Activated CD8-positive, alpha-beta T cell treated with anti-CD3 and anti-CD28 coated beads, Interleukin-2, amount 10 ng/mL, durations not matched to agents 7 days and 5 days (primary cell): ENCODE data around the gene NOTCH1. TPM values are rescaled to one million over a fixed set of nuclear protein-coding genes. Genes with fewer than 3 reads are reported as not detected.

Experiments used
- ATAC-seq: fragments of 150-1000 bp; cut with Tn5 transposase; one replicate; pipeline ENCODE4 v1.10.0; 2021; ENCODE audit warnings: moderate library complexity
- CTCF ChIA-PET: fragments of 350-600 bp; sonication (Branson Sonifier 250); formaldehyde crosslinking; loops from one replicate; lab custom pipeline; 2021; ENCODE audit warnings: antibody characterized with exemption; lab: Charles Lee
- POLR2A ChIA-PET: fragments of 350-600 bp; sonication (Branson Sonifier 250); formaldehyde crosslinking; loops from one replicate; lab custom pipeline; 2021; ENCODE audit warnings: antibody characterized with exemption; lab: Charles Lee
- DNase-seq: peaks from one replicate; pipeline ENCODE4 v3.0.0-alpha.2; 2020
- H3K27ac Mint-ChIP-seq: one replicate; pipeline ENCODE4 v1.8.0; 2021; ENCODE audit warnings: mild to moderate bottlenecking, mixed read lengths
- H3K27me3 Mint-ChIP-seq: one replicate; pipeline ENCODE4 v1.8.0; 2021; ENCODE audit warnings: low read depth, mixed read lengths
- H3K36me3 Mint-ChIP-seq: one replicate; pipeline ENCODE4 v1.8.0; 2021; ENCODE audit warnings: low read depth, mixed read lengths
- H3K4me1 Mint-ChIP-seq: one replicate; pipeline ENCODE4 v1.8.0; 2021; ENCODE audit warnings: low read depth, mixed read lengths
- H3K4me3 Mint-ChIP-seq: one replicate; pipeline ENCODE4 v1.8.0; 2021; ENCODE audit warnings: mild to moderate bottlenecking, mixed read lengths
- H3K9me3 Mint-ChIP-seq: one replicate; pipeline ENCODE4 v1.8.0; 2022; ENCODE audit warnings: mixed read lengths; ENCODE audit not compliant: insufficient read depth
- total RNA-seq, 2 experiments: library from RNA; stranded (reverse); gene quantifications; one replicate each; pipeline ENCODE4 v1.2.3, GENCODE V29; 2021

The NOTCH1 gene
- total RNA-seq, 2 experiments from 2014 or later = 86.6 to 94.1 TPM

GRCh38 chr9:136507221-136507991 lies 38.4 kb downstream of the NOTCH1 start:
- Mint-ChIP-seq H3K4me3 (no peak overlapping the region), H3K4me1 (peaks cover 6% of the 10 kb centered on the region), H3K27ac (no peak overlapping the region), H3K36me3 (peaks cover 25% of the 10 kb centered on the region), H3K9me3 (no peaks in the 10 kb centered on the region), H3K27me3 (no peaks in the 10 kb centered on the region)
- ChIA-PET POLR2A (no interaction called here), CTCF (no interaction called here)
- ATAC-seq = no peak
- DNase-seq = no peak

GRCh38 chr9:136506425-136506824 lies 39.4 kb downstream of the NOTCH1 start:
- CTCF ChIA-PET = no interaction called here
- ATAC-seq = no peak
- Mint-ChIP-seq H3K27ac (no peak overlapping the region), H3K9me3 (no peaks in the 10 kb centered on the region), H3K4me1 (peaks cover 6% of the 10 kb centered on the region), H3K4me3 (no peak overlapping the region), H3K36me3 (peaks cover 25% of the 10 kb centered on the region), H3K27me3 (no peaks in the 10 kb centered on the region)
- POLR2A ChIA-PET = no interaction called here
- no peak for DNase-seq

GRCh38 chr9:136505406-136506403 lies 40.1 kb downstream of the NOTCH1 start:
- ChIA-PET CTCF (no interaction called here), POLR2A (no interaction called here)
- no peak for DNase-seq
- ATAC-seq = no peak
- H3K4me1 Mint-ChIP-seq = peaks cover 6% of the 10 kb centered on the region
- H3K36me3 Mint-ChIP-seq = peaks cover 24% of the 10 kb centered on the region
- no peaks in the 10 kb centered on the region for H3K27me3 Mint-ChIP-seq
- no peak overlapping the region for H3K27ac Mint-ChIP-seq
- no peaks in the 10 kb centered on the region for H3K9me3 Mint-ChIP-seq
- no peak overlapping the region for H3K4me3 Mint-ChIP-seq

GRCh38 chr9:136504512-136505348 lies 41.1 kb downstream of the NOTCH1 start:
- no peak for ATAC-seq
- DNase-seq = no peak
- POLR2A ChIA-PET = no interaction called here
- Mint-ChIP-seq H3K36me3 (peaks cover 30% of the 10 kb centered on the region), H3K9me3 (no peaks in the 10 kb centered on the region), H3K27ac (no peak overlapping the region), H3K4me1 (peaks cover 6% of the 10 kb centered on the region), H3K27me3 (no peaks in the 10 kb centered on the region), H3K4me3 (no peak overlapping the region)
- CTCF ChIA-PET = no interaction called here

- DNase-seq (no peak), ATAC-seq (no peak)
- H3K4me1 Mint-ChIP-seq = peaks cover 6% of the 10 kb centered on the region
- CTCF ChIA-PET = no interaction called here
- POLR2A ChIA-PET = no interaction called here
- peaks cover 39% of the 10 kb centered on the region for H3K36me3 Mint-ChIP-seq
- H3K9me3 Mint-ChIP-seq = no peaks in the 10 kb centered on the region
- no peak overlapping the region for H3K27ac Mint-ChIP-seq
- no peak overlapping the region for H3K4me3 Mint-ChIP-seq
- no peaks in the 10 kb centered on the region for H3K27me3 Mint-ChIP-seq
Measured at GRCh38 chr9:136502940-136503550, 42.8 kb downstream of the NOTCH1 start.

GRCh38 chr9:136502196-136502595 lies 43.7 kb downstream of the NOTCH1 start:
- Mint-ChIP-seq H3K4me1 (peaks cover 6% of the 10 kb centered on the region), H3K36me3 (peaks cover 40% of the 10 kb centered on the region), H3K4me3 (no peak overlapping the region), H3K27ac (no peak overlapping the region), H3K9me3 (no peaks in the 10 kb centered on the region), H3K27me3 (no peaks in the 10 kb centered on the region)
- DNase-seq = no peak
- no peak for ATAC-seq
- ChIA-PET POLR2A (no interaction called here), CTCF (interaction anchor here (0.7 kb wide), 1 partner anchor 28 kb away, joined by 3 read pairs; no protein-coding TSS in a partner anchor)

- DNase-seq = no peak
Measured at GRCh38 chr9:136501686-136502085, 44.2 kb downstream of the NOTCH1 start.

GRCh38 chr9:136499935-136500910 lies 45.6 kb downstream of the NOTCH1 start:
- Mint-ChIP-seq H3K36me3 (peaks cover 44% of the 10 kb centered on the region), H3K4me3 (no peak overlapping the region), H3K4me1 (no peaks in the 10 kb centered on the region), H3K27me3 (no peaks in the 10 kb centered on the region), H3K27ac (no peak overlapping the region), H3K9me3 (no peaks in the 10 kb centered on the region)
- CTCF ChIA-PET = interaction anchor here (1.0 kb wide), 1 partner anchor 131 kb away, joined by 4 read pairs; no protein-coding TSS in a partner anchor
- no peak for DNase-seq
- POLR2A ChIA-PET = no interaction called here
- no peak for ATAC-seq

More at GRCh38 chr9:136501686-136502085, 44.2 kb downstream of the NOTCH1 start:
- H3K4me1 Mint-ChIP-seq = peaks cover 6% of the 10 kb centered on the region
- no peaks in the 10 kb centered on the region for H3K27me3 Mint-ChIP-seq
- no peak for ATAC-seq
- H3K36me3 Mint-ChIP-seq = peaks cover 40% of the 10 kb centered on the region
- POLR2A ChIA-PET = no interaction called here
- no peaks in the 10 kb centered on the region for H3K9me3 Mint-ChIP-seq
- CTCF ChIA-PET = no interaction called here
- no peak overlapping the region for H3K4me3 Mint-ChIP-seq
- H3K27ac Mint-ChIP-seq = no peak overlapping the region

GRCh38 chr9:136499071-136499934 lies 46.5 kb downstream of the NOTCH1 start:
- Mint-ChIP-seq H3K4me1 (no peaks in the 10 kb centered on the region), H3K4me3 (no peak overlapping the region), H3K27me3 (no peaks in the 10 kb centered on the region), H3K36me3 (peaks cover 43% of the 10 kb centered on the region), H3K27ac (no peak overlapping the region), H3K9me3 (no peaks in the 10 kb centered on the region)
- no peak for DNase-seq
- no peak for ATAC-seq
- POLR2A ChIA-PET = interaction anchor here (0.5 kb wide), 1 partner anchor 8 kb away, joined by 3 read pairs; no protein-coding TSS in a partner anchor
- CTCF ChIA-PET = interaction anchor here (1.0 kb wide), 1 partner anchor 132 kb away, joined by 4 read pairs; no protein-coding TSS in a partner anchor
